GM13976 (cell line): ENCODE data around the gene C12orf60.

Source experiments
- DNase-seq: peaks from one replicate; pipeline ENCODE4 v3.0.0; 2012; ENCODE audit warnings: low spot score
- in situ Hi-C: fragments of 300-500 bp; cut with MboI; formaldehyde crosslinking; loops from one replicate; pipeline ENCODE4 v1.12.0; 2022; ENCODE audit warnings: low sequenced_read_pairs, mixed read lengths, inconsistent platforms; ENCODE audit not compliant: unreplicated experiment
- TF ChIP-seq, protein P1 (sequence below): IDR thresholded peaks from 2 replicates; pipeline ENCODE4 v1.5.1; 2012; ENCODE audit warnings: borderline replicate concordance, mild to moderate bottlenecking; ENCODE audit not compliant: insufficient read depth; ENCODE audit errors: extremely low read depth, missing control alignments, control extremely low read depth

C12orf60 gene

DNA sequence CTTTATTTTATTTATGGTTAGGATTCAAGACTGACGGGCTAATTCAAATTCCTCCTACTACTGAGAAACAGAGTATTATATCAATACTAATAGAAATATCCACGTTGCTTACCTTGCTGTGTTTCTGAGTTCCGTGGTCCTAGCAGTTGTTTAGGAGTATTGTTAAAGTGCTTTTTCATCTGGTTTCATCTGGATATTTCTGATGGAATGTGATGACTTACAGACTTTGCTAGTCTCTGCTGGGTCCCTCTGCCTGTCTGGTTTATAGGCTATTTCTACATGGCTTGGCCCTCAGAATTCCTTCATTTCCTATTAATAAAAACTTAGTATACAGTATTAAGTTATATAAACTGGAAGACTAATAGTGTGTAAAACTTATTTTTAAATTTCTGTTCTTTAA, 10.5 kb downstream of the C12orf60 start, which contains the start of gene SMCO3:
TSS of gene SMCO3 (minus strand) at position 169 of the 400 bp plus-strand sequence. CDS start 7,502 bp downstream, outside the sequence.
- in situ Hi-C loops: no loop called here
- DNase-seq: no peak
- TF ChIP-seq, protein P1, sequence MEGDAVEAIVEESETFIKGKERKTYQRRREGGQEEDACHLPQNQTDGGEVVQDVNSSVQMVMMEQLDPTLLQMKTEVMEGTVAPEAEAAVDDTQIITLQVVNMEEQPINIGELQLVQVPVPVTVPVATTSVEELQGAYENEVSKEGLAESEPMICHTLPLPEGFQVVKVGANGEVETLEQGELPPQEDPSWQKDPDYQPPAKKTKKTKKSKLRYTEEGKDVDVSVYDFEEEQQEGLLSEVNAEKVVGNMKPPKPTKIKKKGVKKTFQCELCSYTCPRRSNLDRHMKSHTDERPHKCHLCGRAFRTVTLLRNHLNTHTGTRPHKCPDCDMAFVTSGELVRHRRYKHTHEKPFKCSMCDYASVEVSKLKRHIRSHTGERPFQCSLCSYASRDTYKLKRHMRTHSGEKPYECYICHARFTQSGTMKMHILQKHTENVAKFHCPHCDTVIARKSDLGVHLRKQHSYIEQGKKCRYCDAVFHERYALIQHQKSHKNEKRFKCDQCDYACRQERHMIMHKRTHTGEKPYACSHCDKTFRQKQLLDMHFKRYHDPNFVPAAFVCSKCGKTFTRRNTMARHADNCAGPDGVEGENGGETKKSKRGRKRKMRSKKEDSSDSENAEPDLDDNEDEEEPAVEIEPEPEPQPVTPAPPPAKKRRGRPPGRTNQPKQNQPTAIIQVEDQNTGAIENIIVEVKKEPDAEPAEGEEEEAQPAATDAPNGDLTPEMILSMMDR: no peak

DNA sequence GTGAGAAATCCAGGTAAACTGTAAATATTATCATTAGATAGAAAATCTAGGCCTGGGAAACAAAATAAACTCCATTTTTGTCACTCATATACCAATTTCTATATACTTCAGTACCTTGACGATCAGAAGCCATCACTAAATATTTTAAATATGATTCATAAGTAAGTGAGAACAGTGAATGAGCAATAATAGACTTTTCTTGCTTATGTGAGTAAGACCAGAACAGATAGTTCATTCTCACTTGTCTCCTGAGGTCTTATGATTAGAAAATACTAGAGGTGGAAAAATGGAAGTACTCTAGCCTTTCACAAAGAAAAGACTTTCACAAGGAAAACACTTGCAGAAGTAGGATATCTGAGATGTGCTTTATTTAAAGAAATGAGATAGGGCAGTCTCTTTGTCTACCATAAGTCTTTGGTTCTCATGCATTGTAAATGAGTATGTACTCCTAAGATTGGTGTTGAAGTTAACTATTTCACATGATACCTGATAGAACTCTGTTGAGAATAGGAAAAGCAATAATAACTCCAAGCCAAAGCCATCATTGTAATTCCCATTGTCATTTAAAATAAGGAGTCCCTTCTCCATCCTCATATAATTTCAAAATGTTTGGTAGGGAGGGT, 20.7 kb downstream of the C12orf60 start:
- TF ChIP-seq, protein P1: no peak
- in situ Hi-C loops: no loop called here
- no peak for DNase-seq

DNA sequence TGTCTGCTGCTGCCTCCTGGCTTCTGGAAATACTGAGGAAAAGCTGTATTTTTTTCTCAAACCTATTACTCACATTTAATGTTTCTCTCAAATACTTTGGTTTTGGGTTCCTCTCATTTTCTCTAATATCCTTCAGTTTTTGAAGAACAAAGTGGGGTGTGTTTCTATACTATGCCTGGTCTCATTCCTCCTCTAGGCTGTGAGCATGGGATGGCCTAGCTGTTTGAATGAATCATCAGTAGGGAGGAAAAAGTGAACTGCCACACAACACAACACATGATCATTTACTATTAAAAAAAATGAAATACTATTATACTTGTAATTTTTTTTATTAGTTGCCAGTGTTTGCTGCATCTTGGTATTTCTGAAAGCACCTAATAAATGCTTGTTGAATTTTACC, 21.8 kb downstream of the C12orf60 start:
- no peak for DNase-seq
- TF ChIP-seq, protein P1: no peak
- in situ Hi-C loops: no loop called here

DNA sequence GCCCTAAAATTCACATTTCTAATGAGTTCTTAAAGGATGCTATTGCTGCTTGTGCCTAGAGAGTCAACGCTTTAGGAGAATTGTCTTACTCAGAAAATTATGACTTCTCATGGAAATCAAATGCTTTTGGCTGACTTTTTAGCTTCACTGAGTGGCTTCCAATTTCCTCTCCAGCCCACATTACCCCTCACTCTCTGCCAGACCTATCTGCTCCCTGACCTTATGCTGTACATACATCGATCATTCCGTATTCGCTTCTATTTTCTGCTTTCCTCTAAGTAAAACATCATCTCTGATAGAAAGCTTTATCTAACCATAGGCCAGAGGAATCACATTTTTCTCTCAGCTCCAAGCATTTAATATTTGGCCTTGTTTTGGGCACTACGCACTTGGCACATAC, 23.0 kb downstream of the C12orf60 start:
- TF ChIP-seq, protein P1: no peak
- in situ Hi-C loops: no loop called here
- no peak for DNase-seq

DNA sequence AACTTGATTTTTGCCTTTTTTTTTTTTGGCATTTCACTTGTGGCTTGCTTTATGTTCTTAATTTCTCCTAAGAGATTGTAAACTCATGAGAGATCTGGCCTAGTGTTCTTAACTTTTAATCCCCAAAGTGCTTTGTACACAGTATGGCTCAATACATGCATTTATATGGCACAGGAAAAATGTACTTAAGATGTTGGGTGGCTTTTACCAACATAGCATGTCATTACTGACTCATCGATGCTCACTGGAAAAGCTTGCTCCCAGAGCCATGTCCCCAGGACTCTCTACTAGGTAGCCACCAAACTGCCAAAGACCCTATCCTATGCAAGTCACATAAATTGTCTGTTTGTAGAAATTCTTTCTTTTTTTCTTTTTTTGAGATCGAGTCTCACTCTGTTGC, 23.6 kb downstream of the C12orf60 start:
- no peak for DNase-seq
- in situ Hi-C loops: no loop called here
- TF ChIP-seq, protein P1: no peak

DNA sequence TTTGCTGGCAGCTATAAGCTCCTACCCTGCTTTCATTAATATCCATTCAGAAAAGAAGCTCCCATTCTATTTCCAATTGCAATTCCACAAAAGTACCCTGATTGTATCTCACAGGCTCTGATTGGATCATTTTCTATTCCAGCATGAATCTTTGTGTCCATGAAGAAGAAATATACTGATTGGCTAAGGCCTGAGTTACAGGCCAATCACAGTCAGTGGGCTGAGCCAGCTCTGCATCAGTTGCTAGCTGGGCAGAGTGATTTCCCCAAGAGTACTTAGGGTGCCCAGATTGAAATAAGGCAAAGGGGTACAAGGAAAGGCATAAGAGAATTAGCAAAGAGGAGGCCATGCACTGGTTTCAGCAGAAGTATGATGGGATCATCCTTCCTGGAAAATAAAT, 25.4 kb downstream of the C12orf60 start:
- in situ Hi-C loops: no loop called here
- TF ChIP-seq, protein P1: no peak
- DNase-seq: peak; percentile 18
